K562 (cell line): Measurements from ENCODE around the gene HIVEP2. TPM values are rescaled to one million over a fixed set of nuclear protein-coding genes. Genes with fewer than 3 reads are reported as not detected.

Source experiments
- ATF1 ChIP-seq, 2 experiments: fragments of 450-650 bp in 1 of 2; IDR thresholded peaks; 2 replicates each; pipeline ENCODE4 v1.6.1; 2016; ENCODE audit warnings: missing compliant biosample characterization in 1 of 2, missing genetic modification characterization in 1 of 2
- ATF4 ChIP-seq: fragments of 450-650 bp; formaldehyde crosslinking; IDR thresholded peaks from 2 replicates; pipeline ENCODE4 v1.4.0; 2022; ENCODE audit warnings: mild to moderate bottlenecking, moderate library complexity
- CEBPG ChIP-seq, 3 experiments: fragments of 200-800 bp in 1 of 3; sonication (Bioruptor generic) in 1 of 3; sonication (generic) in 1 of 3; formaldehyde crosslinking in 1 of 3; IDR thresholded peaks in 2 of 3; conservative IDR thresholded peaks in 1 of 3; 2 replicates each; pipeline versions ENCODE4 v1.6.1 to v1.8.0; 2016 to 2022; ENCODE audit warnings: missing compliant biosample characterization in 2 of 3, missing genetic modification characterization in 2 of 3, mild to moderate bottlenecking in 1 of 3, missing genetic modification reagents in 1 of 3
- E2F1 ChIP-seq: sonication (generic); formaldehyde crosslinking; IDR thresholded peaks from 2 replicates; pipeline ENCODE4 v1.8.1; 2023; ENCODE audit warnings: mild to moderate bottlenecking, missing genetic modification reagents, moderate library complexity
- FOSL1 ChIP-seq: fragments of 200-800 bp; sonication (Bioruptor generic); conservative IDR thresholded peaks from 2 replicates; pipeline ENCODE4 v1.6.1; 2016; ENCODE audit warnings: missing genetic modification characterization, missing compliant biosample characterization
- GABPA ChIP-seq: fragments of 200-800 bp; sonication (Bioruptor generic); conservative IDR thresholded peaks from 2 replicates; pipeline ENCODE4 v1.6.1; 2016; ENCODE audit warnings: low read depth, missing genetic modification characterization, missing compliant biosample characterization
- MBD2 ChIP-seq: sonication (generic); IDR thresholded peaks from 2 replicates; pipeline ENCODE4 v1.6.1; 2016; ENCODE audit warnings: low read depth, borderline replicate concordance
- MECOM ChIP-seq: fragments of 250-450 bp; sonication (Bioruptor Pico); IDR thresholded peaks from 2 replicates; pipeline ENCODE4 v1.8.0; 2022; ENCODE audit warnings: inconsistent platforms
- NR2C1 ChIP-seq, 2 experiments: fragments of 450-650 bp; IDR thresholded peaks; 2 replicates each; pipeline ENCODE4 v1.6.1; 2017; ENCODE audit warnings: mild to moderate bottlenecking in 2 of 2, antibody characterized with exemption in 1 of 2, inconsistent platforms in 1 of 2, missing compliant biosample characterization in 1 of 2, missing genetic modification characterization in 1 of 2
- SPI1 ChIP-seq: IDR thresholded peaks from 2 replicates; pipeline ENCODE4 v1.6.1; 2011; ENCODE audit warnings: low read depth, low read length, control low read depth, borderline replicate concordance
- TCF3 ChIP-seq: sonication (generic); formaldehyde crosslinking; IDR thresholded peaks from 2 replicates; pipeline ENCODE4 v1.4.0; 2020; ENCODE audit warnings: mild to moderate bottlenecking, missing genetic modification reagents
- TEAD1 ChIP-seq, 2 experiments: fragments of 450-650 bp in 1 of 2; sonication (generic) in 1 of 2; formaldehyde crosslinking; IDR thresholded peaks; 2 replicates each; pipeline versions ENCODE4 v1.4.0 to v1.8.0; 2020 to 2022; ENCODE audit warnings: mild to moderate bottlenecking in 2 of 2, missing genetic modification reagents in 1 of 2
- ZBTB17 ChIP-seq: fragments of 450-650 bp; formaldehyde crosslinking; IDR thresholded peaks from 2 replicates; pipeline ENCODE4 v1.4.0; 2020; ENCODE audit warnings: mild to moderate bottlenecking
- ZBTB34 ChIP-seq: fragments of 250-450 bp; sonication (Bioruptor Pico); IDR thresholded peaks from 2 replicates; pipeline ENCODE4 v1.8.0; 2021; ENCODE audit warnings: mild to moderate bottlenecking, moderate library complexity
- ZNF589 ChIP-seq: fragments of 200-800 bp; sonication (Bioruptor generic); IDR thresholded peaks from 2 replicates; pipeline ENCODE4 v1.6.1; 2016; ENCODE audit warnings: low read depth, missing genetic modification characterization, missing compliant biosample characterization
- ZNF655 ChIP-seq: fragments of 250-450 bp; sonication (Bioruptor Pico); IDR thresholded peaks from 2 replicates; pipeline ENCODE4 v1.5.0; 2021
- ZNF780A ChIP-seq: fragments of 250-450 bp; sonication (Bioruptor Pico); IDR thresholded peaks from 2 replicates; pipeline ENCODE4 v1.5.0; 2021; ENCODE audit warnings: mild to moderate bottlenecking
- polyA plus RNA-seq, 8 experiments: library from polyadenylated mRNA; depleted of rRNA in 4 of 8; stranded (reverse) in 5 of 8; unstranded in 3 of 8; fragments of >200 nt; fragmentation: Nextera tagmentation in 2 of 8; fragmentation: Illumina TruSeq in 1 of 8; extraction: Ambion mirVana in 2 of 8; extraction: Trizol in 1 of 8; gene quantifications; 2 replicates each; pipeline versions ENCODE4 v1.2.1 to v1.2.3, GENCODE V29; 2011 to 2014; ENCODE audit warnings: inconsistent platforms in 1 of 8, missing spikeins in 1 of 8
- total RNA-seq, 7 experiments: library from RNA; depleted of rRNA in 6 of 7; stranded (reverse); fragments of >200 nt in 6 of 7; fragmentation: Illumina TruSeq in 2 of 7; extraction: Trizol in 2 of 7; gene quantifications; 2 replicates each; pipeline versions ENCODE4 v1.2.1 to v1.2.3, GENCODE V29; 2011 to 2021; ENCODE audit warnings: low replicate concordance in 1 of 7

The HIVEP2 gene
- total and polyA plus RNA-seq, 9 of the 15 experiments (the other 6 are each of a cell fraction or from before 2014, with no cell fraction given) = under 0.01 to 1.2 (median 0.31) TPM

GRCh38 chr6:142902636-142903053 is 42.3 kb downstream of the HIVEP2 start (continued):
- TF ChIP-seq E2F1 (CRISPR knock-in tag) (no peak), GABPA (tag) (peak; percentile 69), MECOM (CRISPR knock-in tag) (no peak), ATF4 (CRISPR knock-in tag) (peak; percentile 51; the same call in 1 of the 2 replicates), CEBPG (CRISPR knock-in tag; IDR thresholded peaks at IDR 0.05) (no peak), CEBPG (tag; conservative IDR thresholded peaks at IDR 0.05 in 1 of 2, IDR thresholded peaks at IDR 0.05 in 1 of 2) (peak in 1 of 2 experiments; percentile 74; a peak in 2 of 4 replicates), ATF1 (CRISPR knock-in tag; IDR thresholded peaks at IDR 0.05) (no peak), ATF1 (tag; IDR thresholded peaks at IDR 0.05) (0 out of 2 replicates have a peak, but pooled peaks have one; percentile 13), FOSL1 (tag) (0 out of 2 replicates have a peak, but pooled peaks have one; percentile 20), MBD2 (no peak), ZNF655 (CRISPR knock-in tag) (no peak), TEAD1 (CRISPR knock-in tag; IDR thresholded peaks at IDR 0.05) (0 out of 4 replicates have a peak, but pooled peaks of 1 of the 2 experiments have one; percentile 25), ZBTB17 (0 out of 2 replicates have a peak, but pooled peaks have one; percentile 24), NR2C1 (IDR thresholded peaks at IDR 0.05) (no peak), NR2C1 (tag; IDR thresholded peaks at IDR 0.05) (no peak), TCF3 (CRISPR knock-in tag) (0 out of 2 replicates have a peak, but pooled peaks have one; percentile 15), SPI1 (no peak), ZBTB34 (no peak), ZNF780A (CRISPR knock-in tag) (no peak), ZNF589 (no peak)
